ENCODE results near the gene FAM222A. TPM values are rescaled to one million over a fixed set of nuclear protein-coding genes. Genes with fewer than 3 reads are reported as not detected.

The FAM222A gene
- total RNA-seq, 1 experiment from 2014 or later = 1.2 TPM

GRCh38 chr12:109771746-109772621 is 58.4 kb downstream of the FAM222A start:
- no peak for DNase-seq (ENCODE audit: low spot score)

- no peak for DNase-seq (ENCODE audit: low spot score)
Observed at GRCh38 chr12:109772622-109773321, 59.1 kb downstream of the FAM222A start.

- DNase-seq (ENCODE audit: low spot score) = no peak
Observed at GRCh38 chr12:109773384-109774011, 59.9 kb downstream of the FAM222A start.

- peak; percentile 53 for DNase-seq (ENCODE audit: low spot score)
Observed at GRCh38 chr12:109775172-109775881, 61.7 kb downstream of the FAM222A start.

- DNase-seq (ENCODE audit: low spot score) = no peak
Observed at GRCh38 chr12:109776624-109777023, 63.0 kb downstream of the FAM222A start.

- peak; percentile 34 for DNase-seq (ENCODE audit: low spot score)
Observed at GRCh38 chr12:109777544-109777943, 63.9 kb downstream of the FAM222A start.

GRCh38 chr12:109778684-109779083 is 65.1 kb downstream of the FAM222A start:
- DNase-seq (ENCODE audit: low spot score) = no peak

GRCh38 chr12:109779382-109779781 is 65.8 kb downstream of the FAM222A start:
- DNase-seq (ENCODE audit: low spot score) = no peak

- DNase-seq (ENCODE audit: low spot score) = no peak
Observed at GRCh38 chr12:109781668-109782325, 68.2 kb downstream of the FAM222A start.

- no peak for DNase-seq (ENCODE audit: low spot score)
Observed at GRCh38 chr12:109782326-109782703, 68.7 kb downstream of the FAM222A start.

- DNase-seq (ENCODE audit: low spot score) = no peak
Observed at GRCh38 chr12:109783135-109783964, 69.7 kb downstream of the FAM222A start.

- DNase-seq (ENCODE audit: low spot score) = no peak
Observed at GRCh38 chr12:109783965-109784244, 70.3 kb downstream of the FAM222A start.

- no peak for DNase-seq (ENCODE audit: low spot score)
Observed at GRCh38 chr12:109785854-109786253, 72.2 kb downstream of the FAM222A start.

GRCh38 chr12:109786799-109787198 is 73.2 kb downstream of the FAM222A start:
- DNase-seq (ENCODE audit: low spot score) = no peak

- no peak for DNase-seq (ENCODE audit: low spot score)
Observed at GRCh38 chr12:109789526-109790048, 76.0 kb downstream of the FAM222A start.

GRCh38 chr12:109792992-109793391 is 79.4 kb downstream of the FAM222A start:
- no peak for DNase-seq (ENCODE audit: low spot score)

- DNase-seq (ENCODE audit: low spot score) = no peak
Observed at GRCh38 chr12:109793411-109793810, 79.8 kb downstream of the FAM222A start.

- DNase-seq (ENCODE audit: low spot score) = no peak
Observed at GRCh38 chr12:109793826-109794501, 80.3 kb downstream of the FAM222A start.

- DNase-seq (ENCODE audit: low spot score) = no peak
Observed at GRCh38 chr12:109795023-109795422, 81.4 kb downstream of the FAM222A start.

- no peak for DNase-seq (ENCODE audit: low spot score)
Observed at GRCh38 chr12:109796057-109796456, 82.4 kb downstream of the FAM222A start.
